Ishikawa (cell line): ENCODE measurements around the gene SCAP.

ENCODE experiments used
- CEBPB ChIP-seq: IDR thresholded peaks from 2 replicates; pipeline ENCODE4 v1.6.1; 2012
- CREB1 ChIP-seq: IDR thresholded peaks from 2 replicates; pipeline ENCODE4 v1.6.1; 2012; ENCODE audit warnings: low read depth
- EGR1 ChIP-seq: IDR thresholded peaks from 2 replicates; pipeline ENCODE4 v1.6.1; 2012
- EP300 ChIP-seq: IDR thresholded peaks from 2 replicates; pipeline ENCODE4 v1.6.1; 2012; ENCODE audit warnings: borderline replicate concordance
- FOXM1 ChIP-seq: IDR thresholded peaks from 2 replicates; pipeline ENCODE4 v1.6.1; 2012; ENCODE audit warnings: low read depth, borderline replicate concordance
- NFIC ChIP-seq: IDR thresholded peaks from 2 replicates; pipeline ENCODE4 v1.6.1; 2012
- RAD21 ChIP-seq: IDR thresholded peaks from 2 replicates; pipeline ENCODE4 v1.6.1; 2012; ENCODE audit warnings: low read depth
- TAF1 ChIP-seq: IDR thresholded peaks from 2 replicates; pipeline ENCODE4 v1.6.1; 2012; ENCODE audit warnings: low read depth, mild to moderate bottlenecking
- TCF12 ChIP-seq: IDR thresholded peaks from 2 replicates; pipeline ENCODE4 v1.6.1; 2012; ENCODE audit warnings: low read depth
- TEAD4 ChIP-seq: IDR thresholded peaks from 2 replicates; pipeline ENCODE4 v1.6.1; 2012
- YY1 ChIP-seq: IDR thresholded peaks from 2 replicates; pipeline ENCODE4 v1.6.1; 2012; ENCODE audit warnings: low read depth
- ZBTB7A ChIP-seq: IDR thresholded peaks from 2 replicates; pipeline ENCODE4 v1.6.1; 2012; ENCODE audit warnings: low read depth
- TF ChIP-seq, protein P1 (sequence below): IDR thresholded peaks from 2 replicates; pipeline ENCODE4 v1.6.1; 2012
- TF ChIP-seq, protein P2 (sequence below): IDR thresholded peaks from 2 replicates; pipeline ENCODE4 v1.6.1; 2012; ENCODE audit warnings: low read depth, mild to moderate bottlenecking
- TF ChIP-seq, protein P3 (sequence below): IDR thresholded peaks from 2 replicates; pipeline ENCODE4 v1.6.1; 2012

The SCAP gene

DNA sequence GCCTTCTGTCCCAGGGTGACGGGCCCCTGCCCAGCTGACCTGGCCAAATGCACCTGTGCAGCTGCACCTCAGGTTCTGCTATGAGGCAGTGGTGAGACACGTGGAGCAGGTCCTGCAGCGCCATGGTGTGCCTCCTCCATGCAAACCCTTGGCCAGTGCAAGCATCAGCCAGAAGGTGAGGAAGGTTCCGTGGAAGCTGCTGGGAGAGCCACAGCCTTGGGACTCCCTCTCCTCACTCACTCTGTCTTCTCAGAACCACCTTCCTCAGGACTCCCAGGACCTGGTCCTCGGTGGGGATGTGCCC, 63.3 kb downstream of the SCAP start:
- TF ChIP-seq, protein P1, sequence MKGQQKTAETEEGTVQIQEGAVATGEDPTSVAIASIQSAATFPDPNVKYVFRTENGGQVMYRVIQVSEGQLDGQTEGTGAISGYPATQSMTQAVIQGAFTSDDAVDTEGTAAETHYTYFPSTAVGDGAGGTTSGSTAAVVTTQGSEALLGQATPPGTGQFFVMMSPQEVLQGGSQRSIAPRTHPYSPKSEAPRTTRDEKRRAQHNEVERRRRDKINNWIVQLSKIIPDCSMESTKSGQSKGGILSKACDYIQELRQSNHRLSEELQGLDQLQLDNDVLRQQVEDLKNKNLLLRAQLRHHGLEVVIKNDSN: no peak
- TF ChIP-seq TCF12: no peak
- TF ChIP-seq FOXM1: no peak

DNA sequence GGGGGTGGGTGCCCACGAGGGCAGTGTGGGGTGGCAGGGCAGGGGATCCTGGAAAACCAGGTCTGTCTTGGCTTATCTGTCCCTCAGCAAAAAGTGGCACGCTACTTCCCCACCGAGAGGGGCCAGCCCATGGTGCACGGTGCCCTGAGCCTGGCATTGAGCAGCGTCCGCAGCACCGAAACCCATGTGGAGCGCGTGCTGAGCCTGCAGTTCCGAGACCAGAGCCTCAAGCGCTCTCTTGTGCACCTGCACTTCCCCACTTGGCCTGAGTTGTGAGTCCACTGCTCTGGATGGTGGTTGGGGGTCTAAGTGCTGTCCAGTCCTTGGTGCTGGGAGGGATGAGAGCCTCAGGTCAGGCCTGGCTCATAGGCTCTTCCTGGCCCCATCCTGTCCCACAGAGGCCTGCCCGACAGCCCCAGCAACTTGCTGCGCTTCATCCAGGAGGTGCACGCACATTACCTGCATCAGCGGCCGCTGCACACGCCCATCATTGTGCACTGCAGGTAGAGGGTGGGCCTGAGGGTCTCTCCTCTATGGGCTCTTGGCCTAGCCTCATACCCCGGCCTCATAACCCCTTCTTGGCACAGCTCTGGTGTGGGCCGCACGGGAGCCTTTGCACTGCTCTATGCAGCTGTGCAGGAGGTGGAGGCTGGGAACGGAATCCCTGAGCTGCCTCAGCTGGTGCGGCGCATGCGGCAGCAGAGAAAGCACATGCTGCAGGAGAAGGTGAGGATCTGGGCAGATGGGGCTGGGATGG, 63.9 kb downstream of the SCAP start:
- TF ChIP-seq RAD21: no peak
- no peak for TF ChIP-seq CEBPB
- TF ChIP-seq YY1: no peak
- TF ChIP-seq TEAD4: no peak
- TF ChIP-seq, protein P2, sequence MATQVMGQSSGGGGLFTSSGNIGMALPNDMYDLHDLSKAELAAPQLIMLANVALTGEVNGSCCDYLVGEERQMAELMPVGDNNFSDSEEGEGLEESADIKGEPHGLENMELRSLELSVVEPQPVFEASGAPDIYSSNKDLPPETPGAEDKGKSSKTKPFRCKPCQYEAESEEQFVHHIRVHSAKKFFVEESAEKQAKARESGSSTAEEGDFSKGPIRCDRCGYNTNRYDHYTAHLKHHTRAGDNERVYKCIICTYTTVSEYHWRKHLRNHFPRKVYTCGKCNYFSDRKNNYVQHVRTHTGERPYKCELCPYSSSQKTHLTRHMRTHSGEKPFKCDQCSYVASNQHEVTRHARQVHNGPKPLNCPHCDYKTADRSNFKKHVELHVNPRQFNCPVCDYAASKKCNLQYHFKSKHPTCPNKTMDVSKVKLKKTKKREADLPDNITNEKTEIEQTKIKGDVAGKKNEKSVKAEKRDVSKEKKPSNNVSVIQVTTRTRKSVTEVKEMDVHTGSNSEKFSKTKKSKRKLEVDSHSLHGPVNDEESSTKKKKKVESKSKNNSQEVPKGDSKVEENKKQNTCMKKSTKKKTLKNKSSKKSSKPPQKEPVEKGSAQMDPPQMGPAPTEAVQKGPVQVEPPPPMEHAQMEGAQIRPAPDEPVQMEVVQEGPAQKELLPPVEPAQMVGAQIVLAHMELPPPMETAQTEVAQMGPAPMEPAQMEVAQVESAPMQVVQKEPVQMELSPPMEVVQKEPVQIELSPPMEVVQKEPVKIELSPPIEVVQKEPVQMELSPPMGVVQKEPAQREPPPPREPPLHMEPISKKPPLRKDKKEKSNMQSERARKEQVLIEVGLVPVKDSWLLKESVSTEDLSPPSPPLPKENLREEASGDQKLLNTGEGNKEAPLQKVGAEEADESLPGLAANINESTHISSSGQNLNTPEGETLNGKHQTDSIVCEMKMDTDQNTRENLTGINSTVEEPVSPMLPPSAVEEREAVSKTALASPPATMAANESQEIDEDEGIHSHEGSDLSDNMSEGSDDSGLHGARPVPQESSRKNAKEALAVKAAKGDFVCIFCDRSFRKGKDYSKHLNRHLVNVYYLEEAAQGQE: no peak
- TF ChIP-seq ZBTB7A: no peak
- TF ChIP-seq, protein P3, sequence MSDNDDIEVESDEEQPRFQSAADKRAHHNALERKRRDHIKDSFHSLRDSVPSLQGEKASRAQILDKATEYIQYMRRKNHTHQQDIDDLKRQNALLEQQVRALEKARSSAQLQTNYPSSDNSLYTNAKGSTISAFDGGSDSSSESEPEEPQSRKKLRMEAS: no peak
- TF ChIP-seq, protein P1: no peak
- no peak for TF ChIP-seq EP300
- TF ChIP-seq FOXM1: no peak
- no peak for TF ChIP-seq TCF12
- no peak for TF ChIP-seq TAF1
- TF ChIP-seq CREB1: no peak
- TF ChIP-seq EGR1: no peak
- no peak for TF ChIP-seq NFIC

DNA sequence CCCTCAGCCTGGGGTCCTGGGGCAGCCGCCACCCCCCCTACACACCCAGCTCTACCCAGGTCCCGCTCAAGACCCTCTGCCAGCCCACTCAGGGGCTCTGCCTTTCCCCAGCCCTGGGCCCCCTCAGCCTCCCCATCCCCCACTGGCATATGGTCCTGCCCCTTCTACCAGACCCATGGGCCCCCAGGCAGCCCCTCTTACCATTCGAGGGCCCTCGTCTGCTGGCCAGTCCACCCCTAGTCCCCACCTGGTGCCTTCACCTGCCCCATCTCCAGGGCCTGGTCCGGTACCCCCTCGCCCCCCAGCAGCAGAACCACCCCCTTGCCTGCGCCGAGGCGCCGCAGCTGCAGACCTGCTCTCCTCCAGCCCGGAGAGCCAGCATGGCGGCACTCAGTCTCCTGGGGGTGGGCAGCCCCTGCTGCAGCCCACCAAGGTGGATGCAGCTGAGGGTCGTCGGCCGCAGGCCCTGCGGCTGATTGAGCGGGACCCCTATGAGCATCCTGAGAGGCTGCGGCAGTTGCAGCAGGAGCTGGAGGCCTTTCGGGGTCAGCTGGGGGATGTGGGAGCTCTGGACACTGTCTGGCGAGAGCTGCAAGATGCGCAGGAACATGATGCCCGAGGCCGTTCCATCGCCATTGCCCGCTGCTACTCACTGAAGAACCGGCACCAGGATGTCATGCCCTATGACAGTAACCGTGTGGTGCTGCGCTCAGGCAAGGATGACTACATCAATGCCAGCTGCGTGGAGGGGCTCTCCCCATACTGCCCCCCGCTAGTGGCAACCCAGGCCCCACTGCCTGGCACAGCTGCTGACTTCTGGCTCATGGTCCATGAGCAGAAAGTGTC, 64.7 kb downstream of the SCAP start:
- TF ChIP-seq NFIC (no peak), CEBPB (no peak), TAF1 (no peak), EP300 (no peak), TEAD4 (no peak), EGR1 (no peak), FOXM1 (no peak), TCF12 (no peak), YY1 (no peak), ZBTB7A (no peak)
- TF ChIP-seq, protein P1: no peak
- TF ChIP-seq, protein P3: no peak

DNA sequence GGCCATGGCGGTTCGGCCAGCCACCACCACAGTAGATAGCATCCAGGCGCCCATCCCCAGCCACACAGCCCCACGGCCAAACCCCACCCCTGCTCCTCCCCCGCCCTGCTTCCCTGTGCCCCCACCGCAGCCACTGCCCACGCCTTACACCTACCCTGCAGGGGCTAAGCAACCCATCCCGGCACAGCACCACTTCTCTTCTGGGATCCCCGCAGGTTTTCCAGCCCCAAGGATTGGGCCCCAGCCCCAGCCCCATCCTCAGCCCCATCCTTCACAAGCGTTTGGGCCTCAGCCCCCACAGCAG, 65.4 kb downstream of the SCAP start:
- TF ChIP-seq CREB1 (no peak), TCF12 (no peak)

DNA sequence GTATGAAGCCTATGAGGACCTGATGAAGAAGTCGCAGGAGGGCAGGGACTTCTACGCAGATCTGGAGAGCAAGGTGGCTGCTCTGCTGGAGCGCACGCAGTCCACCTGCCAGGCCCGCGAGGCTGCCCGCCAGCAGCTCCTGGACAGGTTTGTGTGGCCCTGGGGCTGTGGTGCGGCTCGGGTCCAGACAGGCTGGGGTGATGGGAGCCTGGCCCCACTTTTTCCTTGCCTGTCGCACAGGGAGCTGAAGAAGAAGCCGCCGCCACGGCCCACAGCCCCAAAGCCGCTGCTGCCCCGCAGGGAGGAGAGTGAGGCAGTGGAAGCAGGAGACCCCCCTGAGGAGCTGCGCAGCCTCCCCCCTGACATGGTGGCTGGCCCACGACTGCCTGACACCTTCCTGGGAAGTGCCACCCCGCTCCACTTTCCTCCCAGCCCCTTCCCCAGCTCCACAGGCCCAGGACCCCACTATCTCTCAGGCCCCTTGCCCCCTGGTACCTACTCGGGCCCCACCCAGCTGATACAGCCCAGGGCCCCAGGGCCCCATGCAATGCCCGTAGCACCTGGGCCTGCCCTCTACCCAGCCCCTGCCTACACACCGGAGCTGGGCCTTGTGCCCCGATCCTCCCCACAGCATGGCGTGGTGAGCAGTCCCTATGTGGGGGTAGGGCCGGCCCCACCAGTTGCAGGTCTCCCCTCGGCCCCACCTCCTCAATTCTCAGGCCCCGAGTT, 65.9 kb downstream of the SCAP start:
- TF ChIP-seq EGR1: no peak
- no peak for TF ChIP-seq TCF12
- TF ChIP-seq, protein P2: no peak
- no peak for TF ChIP-seq CEBPB
- TF ChIP-seq EP300: no peak
- no peak for TF ChIP-seq ZBTB7A
- TF ChIP-seq, protein P3: no peak
- TF ChIP-seq YY1: no peak
- TF ChIP-seq, protein P1: no peak
- TF ChIP-seq FOXM1: no peak
- TF ChIP-seq NFIC: no peak
